Hindlimb muscle (tissue), 1 donor: ENCODE data around the gene RSAD2. TPM values are rescaled to one million over a fixed set of nuclear protein-coding genes. Genes with fewer than 3 reads are reported as not detected.
"Not testable (repeated sequence)": the region's sequence is repeated elsewhere in the genome, so short reads cannot be mapped to it uniquely, and the experiment has no call there.

Experiments
- DNase-seq: peaks from one replicate; pipeline ENCODE4 v3.0.0-alpha.2; 2013
- polyA plus RNA-seq: library from polyadenylated mRNA; unstranded; fragments of 120-200 nt; gene quantifications from one replicate; pipeline ENCODE4 v1.2.1, GENCODE V29; 2013; ENCODE audit not compliant: insufficient read length

The RSAD2 gene
- polyA plus RNA-seq, 1 donor: 4.1 TPM

GRCh38 chr2:6928452-6928851 lies 50.9 kb downstream of the RSAD2 start:
- DNase-seq: no peak

- DNase-seq: no peak
These were observed 51.7 kb downstream of the RSAD2 start for GRCh38 chr2:6929196-6929819.

GRCh38 chr2:6930923-6931647 lies 53.5 kb downstream of the RSAD2 start:
- no peak for DNase-seq

GRCh38 chr2:6931753-6932152 lies 54.2 kb downstream of the RSAD2 start:
- no peak for DNase-seq

- DNase-seq: no peak
These were observed 54.6 kb downstream of the RSAD2 start for GRCh38 chr2:6932206-6932605.

GRCh38 chr2:6932828-6933227 lies 55.3 kb downstream of the RSAD2 start:
- DNase-seq: no peak

GRCh38 chr2:6933911-6934310 lies 56.3 kb downstream of the RSAD2 start:
- DNase-seq: no peak

GRCh38 chr2:6934345-6934744 lies 56.8 kb downstream of the RSAD2 start:
- DNase-seq: no peak

- DNase-seq: no peak
These were observed 57.4 kb downstream of the RSAD2 start for GRCh38 chr2:6934758-6935651.

GRCh38 chr2:6935652-6936020 lies 58.1 kb downstream of the RSAD2 start:
- DNase-seq: not testable (repeated sequence)

GRCh38 chr2:6937157-6937556 lies 59.6 kb downstream of the RSAD2 start:
- no peak for DNase-seq

- DNase-seq: no peak
These were observed 60.0 kb downstream of the RSAD2 start for GRCh38 chr2:6937582-6937981.

GRCh38 chr2:6939071-6939470 lies 61.5 kb downstream of the RSAD2 start:
- no peak for DNase-seq

GRCh38 chr2:6940820-6941219 lies 63.2 kb downstream of the RSAD2 start:
- no peak for DNase-seq

- no peak for DNase-seq
These were observed 63.9 kb downstream of the RSAD2 start for GRCh38 chr2:6941299-6942046.

- DNase-seq: no peak
These were observed 65.3 kb downstream of the RSAD2 start for GRCh38 chr2:6942848-6943247.

GRCh38 chr2:6943523-6943922 lies 65.9 kb downstream of the RSAD2 start:
- DNase-seq: no peak

- no peak for DNase-seq
These were observed 66.4 kb downstream of the RSAD2 start for GRCh38 chr2:6943971-6944370.

GRCh38 chr2:6944555-6944954 lies 67.0 kb downstream of the RSAD2 start:
- DNase-seq: no peak

- no peak for DNase-seq
These were observed 67.7 kb downstream of the RSAD2 start for GRCh38 chr2:6945087-6945813.

- DNase-seq: no peak
These were observed 68.2 kb downstream of the RSAD2 start for GRCh38 chr2:6945821-6946220.

- no peak for DNase-seq
These were observed 69.1 kb downstream of the RSAD2 start for GRCh38 chr2:6946722-6947121.
